ENCODE data around the gene KLHL20.

DNA sequence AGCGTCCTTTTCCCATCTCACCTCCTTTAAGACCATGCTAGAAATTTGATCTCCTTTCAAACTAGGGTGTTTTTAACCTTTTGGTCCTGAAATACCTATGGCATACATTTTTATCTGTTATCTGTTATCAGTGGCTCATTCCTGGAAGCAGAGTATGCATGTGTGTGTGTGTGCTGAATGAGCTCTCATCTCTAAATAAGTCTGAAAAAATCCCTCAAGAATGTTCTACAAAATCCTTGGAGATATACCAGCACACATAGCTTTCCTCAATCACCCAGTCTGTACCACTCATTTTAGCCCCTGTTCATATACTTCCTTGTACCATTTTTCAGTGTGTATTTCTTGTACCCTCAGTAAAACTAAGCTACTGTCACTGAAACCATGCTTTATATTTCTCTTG is 103.7 kb downstream of the KLHL20 start:
- TF ChIP-seq SMC3 (conservative IDR thresholded peaks at IDR 0.05; ENCODE audit: poor library complexity) (no peak), EZH2 (IDR thresholded peaks at IDR 0.05; ENCODE audit: borderline replicate concordance, insufficient read depth, low read length, poor library complexity, severe bottlenecking) (no peak), POLR2AphosphoS5 (IDR thresholded peaks at IDR 0.05) (no peak), REST (IDR thresholded peaks at IDR 0.05; ENCODE audit: borderline replicate concordance) (no peak), EP300 (conservative IDR thresholded peaks at IDR 0.05; ENCODE audit: poor library complexity, severe bottlenecking) (no peak), TAF1 (IDR thresholded peaks at IDR 0.05; ENCODE audit: low read depth) (no peak), MXI1 (conservative IDR thresholded peaks at IDR 0.05; ENCODE audit: poor library complexity, severe bottlenecking) (no peak)
- TF ChIP-seq, protein P1, sequence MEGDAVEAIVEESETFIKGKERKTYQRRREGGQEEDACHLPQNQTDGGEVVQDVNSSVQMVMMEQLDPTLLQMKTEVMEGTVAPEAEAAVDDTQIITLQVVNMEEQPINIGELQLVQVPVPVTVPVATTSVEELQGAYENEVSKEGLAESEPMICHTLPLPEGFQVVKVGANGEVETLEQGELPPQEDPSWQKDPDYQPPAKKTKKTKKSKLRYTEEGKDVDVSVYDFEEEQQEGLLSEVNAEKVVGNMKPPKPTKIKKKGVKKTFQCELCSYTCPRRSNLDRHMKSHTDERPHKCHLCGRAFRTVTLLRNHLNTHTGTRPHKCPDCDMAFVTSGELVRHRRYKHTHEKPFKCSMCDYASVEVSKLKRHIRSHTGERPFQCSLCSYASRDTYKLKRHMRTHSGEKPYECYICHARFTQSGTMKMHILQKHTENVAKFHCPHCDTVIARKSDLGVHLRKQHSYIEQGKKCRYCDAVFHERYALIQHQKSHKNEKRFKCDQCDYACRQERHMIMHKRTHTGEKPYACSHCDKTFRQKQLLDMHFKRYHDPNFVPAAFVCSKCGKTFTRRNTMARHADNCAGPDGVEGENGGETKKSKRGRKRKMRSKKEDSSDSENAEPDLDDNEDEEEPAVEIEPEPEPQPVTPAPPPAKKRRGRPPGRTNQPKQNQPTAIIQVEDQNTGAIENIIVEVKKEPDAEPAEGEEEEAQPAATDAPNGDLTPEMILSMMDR (IDR thresholded peaks at IDR 0.05; ENCODE audit: poor library complexity, severe bottlenecking), result no peak

Measured in neural cell (in vitro differentiated cells).